GM19452 (cell line): ENCODE measurements around the gene CASZ1.

Experiments used
- ATAC-seq: cut with Tn5 transposase; IDR thresholded peaks from one replicate; pipeline ENCODE4 v1.9.1; 2021; ENCODE audit not compliant: unreplicated experiment

CASZ1 gene

GRCh38 chr1:10614377-10615225 is 181.8 kb downstream of the CASZ1 start:
- ATAC-seq = no peak

- no peak for ATAC-seq
Observed at GRCh38 chr1:10613861-10614260, 182.6 kb downstream of the CASZ1 start.

GRCh38 chr1:10613340-10613739 is 183.1 kb downstream of the CASZ1 start:
- ATAC-seq = no peak

- ATAC-seq = no peak
Observed at GRCh38 chr1:10612436-10613160, 183.8 kb downstream of the CASZ1 start.

- no peak for ATAC-seq
Observed at GRCh38 chr1:10610901-10611600, 185.4 kb downstream of the CASZ1 start.

GRCh38 chr1:10608690-10609089 is 187.8 kb downstream of the CASZ1 start:
- no peak for ATAC-seq

- no peak for ATAC-seq
Observed at GRCh38 chr1:10607228-10607627, 189.2 kb downstream of the CASZ1 start.

- ATAC-seq = no peak
Observed at GRCh38 chr1:10606064-10606463, 190.4 kb downstream of the CASZ1 start.

- no peak for ATAC-seq
Observed at GRCh38 chr1:10604966-10605365, 191.5 kb downstream of the CASZ1 start.

GRCh38 chr1:10602936-10603335 is 193.5 kb downstream of the CASZ1 start:
- no peak for ATAC-seq

- no peak for ATAC-seq
Observed at GRCh38 chr1:10601342-10602070, 194.9 kb downstream of the CASZ1 start.

- ATAC-seq = no peak
Observed at GRCh38 chr1:10599194-10599861, 197.1 kb downstream of the CASZ1 start.

GRCh38 chr1:10598389-10598702 is 198.1 kb downstream of the CASZ1 start:
- ATAC-seq = no peak

GRCh38 chr1:10597492-10598388 is 198.7 kb downstream of the CASZ1 start:
- no peak for ATAC-seq

- no peak for ATAC-seq
Observed at GRCh38 chr1:10596780-10597179, 199.7 kb downstream of the CASZ1 start.

GRCh38 chr1:10594595-10595223 is 201.7 kb downstream of the CASZ1 start:
- no peak for ATAC-seq

- no peak for ATAC-seq
Observed at GRCh38 chr1:10593750-10594149, 202.7 kb downstream of the CASZ1 start.

- no peak for ATAC-seq
Observed at GRCh38 chr1:10592373-10592772, 204.1 kb downstream of the CASZ1 start.

- ATAC-seq = no peak
Observed at GRCh38 chr1:10591010-10591409, 205.4 kb downstream of the CASZ1 start.
